CD4-positive, alpha-beta memory T cell (primary cell): ENCODE measurements around the gene SYT13. TPM values are rescaled to one million over a fixed set of nuclear protein-coding genes. Genes with fewer than 3 reads are reported as not detected.

Source experiments
- CTCF ChIA-PET: fragments of 350-600 bp; sonication (Branson Sonifier 250); formaldehyde crosslinking; loops from one replicate; lab custom pipeline; 2021; ENCODE audit warnings: inconsistent platforms; ENCODE audit not compliant: partially characterized antibody; lab: Charles Lee
- POLR2A ChIA-PET: fragments of 350-600 bp; sonication (Branson Sonifier 250); formaldehyde crosslinking; loops from one replicate; lab custom pipeline; 2021; ENCODE audit not compliant: partially characterized antibody; lab: Charles Lee
- DNase-seq, 5 donors: peaks; one replicate each; pipeline versions ENCODE4 v3.0.0 to v3.0.0-alpha.2; 2020 to 2022; ENCODE audit warnings: mixed read lengths in 1 of 5
- H3K27ac ChIP-seq: one replicate; pipeline ENCODE4 v1.7.0; 2013; ENCODE audit warnings: low read depth, low read length
- H3K27me3 ChIP-seq: 2 replicates; pipeline ENCODE4 v1.7.0; 2013; ENCODE audit warnings: mild to moderate bottlenecking, low read length, moderate library complexity; ENCODE audit not compliant: insufficient read depth
- H3K36me3 ChIP-seq: 2 replicates; pipeline ENCODE4 v1.7.0; 2013; ENCODE audit warnings: mild to moderate bottlenecking, low read length, moderate library complexity; ENCODE audit not compliant: insufficient read depth
- H3K4me1 ChIP-seq: 2 replicates; pipeline ENCODE4 v1.7.0; 2013; ENCODE audit warnings: mild to moderate bottlenecking, low read length, moderate library complexity; ENCODE audit not compliant: insufficient read depth
- H3K4me3 ChIP-seq, 2 donors: one replicate each; pipeline ENCODE4 v1.7.0; 2013; ENCODE audit warnings: low read length in 2 of 2, mild to moderate bottlenecking in 1 of 2
- H3K9me3 ChIP-seq, 2 donors: one replicate each; pipeline ENCODE4 v1.7.0; 2013; ENCODE audit warnings: low read length in 2 of 2, control low read depth in 1 of 2; ENCODE audit not compliant: control insufficient read depth in 1 of 2
- H3K27ac Mint-ChIP-seq, 7 donors: one replicate each; pipeline ENCODE4 v1.8.0; 2020 to 2021; ENCODE audit warnings: mixed read lengths in 7 of 7, mild to moderate bottlenecking in 6 of 7, inconsistent platforms in 3 of 7, moderate library complexity in 3 of 7
- H3K27me3 Mint-ChIP-seq, 2 donors: one replicate each; pipeline ENCODE4 v1.8.0; 2020 to 2021; ENCODE audit warnings: mixed read lengths in 2 of 2
- H3K36me3 Mint-ChIP-seq, 2 donors: one replicate each; pipeline ENCODE4 v1.8.0; 2020 to 2021; ENCODE audit warnings: mixed read lengths in 2 of 2, inconsistent platforms in 1 of 2, mild to moderate bottlenecking in 1 of 2
- H3K4me1 Mint-ChIP-seq, 4 donors: one replicate each; pipeline ENCODE4 v1.8.0; 2020 to 2021; ENCODE audit warnings: mixed read lengths in 4 of 4, mild to moderate bottlenecking in 1 of 4
- H3K4me3 Mint-ChIP-seq, 8 donors: one replicate each; pipeline ENCODE4 v1.8.0; 2020 to 2021; ENCODE audit warnings: mixed read lengths in 8 of 8, mild to moderate bottlenecking in 7 of 8, moderate library complexity in 6 of 8, inconsistent platforms in 3 of 8
- H3K9me3 Mint-ChIP-seq, 8 donors: one replicate each; pipeline ENCODE4 v1.8.0; 2020 to 2021; ENCODE audit warnings: mixed read lengths in 8 of 8, mild to moderate bottlenecking in 5 of 8, inconsistent platforms in 3 of 8, moderate library complexity in 1 of 8
- intact Hi-C: fragments of 100-400 bp; cut with micrococcal nuclease; formaldehyde crosslinking; loops from one replicate; pipeline ENCODE4 v1.15.1; 2023
- polyA plus RNA-seq, 2 donors: library from polyadenylated mRNA; unstranded; fragments of 300-500 nt; fragmentation: Illumina TruSeq; gene quantifications; one replicate each; pipeline ENCODE4 v1.2.3, GENCODE V29; 2021
- total RNA-seq, 2 experiments: library from RNA; stranded (reverse); gene quantifications; one replicate each; pipeline ENCODE4 v1.2.3, GENCODE V29; 2021

Gene SYT13
- total and polyA plus RNA-seq, 4 experiments from 2014 or later: not detected

DNA sequence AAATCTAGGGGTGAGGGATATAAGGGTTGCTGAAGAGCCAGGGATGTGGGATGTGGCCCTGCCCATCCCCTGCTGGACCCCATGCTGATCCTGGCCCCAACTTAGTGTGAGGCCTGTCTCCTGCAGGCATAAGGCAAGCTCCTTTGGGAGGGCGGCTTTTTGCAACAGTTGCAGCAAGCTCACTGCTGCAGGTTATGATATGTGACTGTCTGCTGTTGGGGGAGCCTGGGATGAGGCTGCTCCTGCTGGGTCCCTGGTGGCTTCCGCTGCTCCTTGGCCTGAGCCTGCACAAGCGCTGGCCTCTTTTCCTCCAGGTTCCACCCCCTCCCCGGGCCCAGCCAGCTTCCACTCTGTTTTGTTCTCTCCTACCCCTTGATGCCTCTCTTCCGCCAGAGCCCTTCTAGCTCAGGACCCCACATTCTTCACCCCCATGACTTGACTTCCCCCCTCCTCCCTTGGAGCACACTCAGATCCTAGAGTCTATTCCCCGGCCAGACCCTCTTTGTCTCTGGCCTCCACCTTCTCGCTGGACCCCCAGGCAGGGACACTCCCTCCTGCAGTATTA is 35.0 kb upstream of the SYT13 start:
- H3K4me3 Mint-ChIP-seq: no peak overlapping the region
- no peak overlapping the region for H3K27ac Mint-ChIP-seq
- no peak overlapping the region for H3K27ac ChIP-seq
- intact Hi-C loops: no loop called here
- POLR2A ChIA-PET: no interaction called here
- no peaks in the 10 kb centered on the region for H3K36me3 Mint-ChIP-seq
- no peaks in the 10 kb centered on the region for H3K9me3 Mint-ChIP-seq
- peaks cover 18 to 23% of the 10 kb centered on the region in 2 donors for H3K27me3 Mint-ChIP-seq
- H3K27me3 ChIP-seq: no peaks in the 10 kb centered on the region
- H3K4me1 Mint-ChIP-seq: no peaks in the 10 kb centered on the region
- H3K4me1 ChIP-seq: no peaks in the 10 kb centered on the region
- DNase-seq: no peak
- H3K36me3 ChIP-seq: no peaks in the 10 kb centered on the region
- CTCF ChIA-PET: interaction anchor here (1.4 kb wide), 1 partner anchor 210 kb away, joined by 3 read pairs; no protein-coding TSS in a partner anchor
- H3K9me3 ChIP-seq: no peaks in the 10 kb centered on the region
- no peak overlapping the region for H3K4me3 ChIP-seq

DNA sequence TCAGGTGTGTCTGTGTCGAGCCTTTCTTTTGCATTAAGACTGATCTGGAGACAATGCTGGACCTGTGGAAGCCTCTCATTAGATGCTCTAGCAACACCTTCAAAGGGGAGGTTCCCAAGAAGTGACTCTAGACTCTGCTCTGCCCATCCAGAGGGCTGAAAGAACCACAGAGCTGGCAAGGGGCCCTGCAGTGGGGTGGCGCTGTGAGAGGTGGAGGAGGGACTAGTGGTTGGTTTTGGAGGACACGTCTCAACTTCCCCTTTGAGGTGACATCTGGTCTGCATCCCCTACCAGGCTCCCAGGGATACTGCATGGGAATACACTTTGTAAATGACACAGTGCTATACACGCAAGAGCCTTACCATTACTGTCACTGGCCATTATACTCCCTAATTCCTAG is 34.2 kb upstream of the SYT13 start:
- no peaks in the 10 kb centered on the region for H3K9me3 ChIP-seq
- CTCF ChIA-PET: interaction anchor here (1.4 kb wide), 1 partner anchor 209 kb away, joined by 3 read pairs; no protein-coding TSS in a partner anchor

DNA sequence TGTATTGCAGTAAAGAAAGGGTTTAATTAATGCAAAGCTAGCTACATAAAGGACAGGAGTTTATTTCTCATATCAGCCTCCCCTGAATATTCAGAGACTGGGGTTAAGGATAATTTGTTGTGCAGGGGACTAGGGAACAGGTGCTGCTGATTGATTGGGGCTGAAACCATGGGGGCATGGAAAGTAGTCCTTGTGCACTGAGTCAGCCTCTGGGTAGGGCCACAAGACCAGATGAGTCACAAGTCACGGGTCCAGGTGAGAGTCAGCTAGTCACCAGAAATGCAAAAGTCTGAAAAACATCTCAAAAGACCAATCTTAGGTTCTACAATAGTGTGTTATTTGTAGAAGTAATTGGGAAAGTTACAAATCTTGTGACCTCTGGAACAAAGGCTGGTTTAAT is 32.9 kb upstream of the SYT13 start:
- Mint-ChIP-seq H3K27me3 (peaks cover 14 to 15% of the 10 kb centered on the region in 2 donors), H3K27ac (no peak overlapping the region), H3K4me1 (no peaks in the 10 kb centered on the region), H3K36me3 (no peaks in the 10 kb centered on the region), H3K9me3 (no peaks in the 10 kb centered on the region), H3K4me3 (no peak overlapping the region)
- Histone ChIP-seq H3K4me1 (no peaks in the 10 kb centered on the region), H3K36me3 (no peaks in the 10 kb centered on the region), H3K27me3 (no peaks in the 10 kb centered on the region), H3K4me3 (no peak overlapping the region), H3K9me3 (no peaks in the 10 kb centered on the region), H3K27ac (no peak overlapping the region)
- intact Hi-C loops: no loop called here
- DNase-seq: no peak
- ChIA-PET CTCF (interaction anchor here (1.1 kb wide), 1 partner anchor 392 kb away, joined by 3 read pairs; no protein-coding TSS in a partner anchor), POLR2A (no interaction called here)

More for the DNA sequence above, 34.2 kb upstream of the SYT13 start:
- Histone ChIP-seq H3K27me3 (no peaks in the 10 kb centered on the region), H3K4me1 (no peaks in the 10 kb centered on the region), H3K27ac (no peak overlapping the region), H3K4me3 (no peak overlapping the region), H3K36me3 (no peaks in the 10 kb centered on the region)
- intact Hi-C loops: no loop called here
- no peaks in the 10 kb centered on the region for H3K36me3 Mint-ChIP-seq
- H3K4me1 Mint-ChIP-seq: no peaks in the 10 kb centered on the region
- no peak overlapping the region for H3K4me3 Mint-ChIP-seq
- H3K9me3 Mint-ChIP-seq: no peaks in the 10 kb centered on the region
- no peak for DNase-seq
- no peak overlapping the region for H3K27ac Mint-ChIP-seq
- H3K27me3 Mint-ChIP-seq: peaks cover 16 to 20% of the 10 kb centered on the region in 2 donors
- POLR2A ChIA-PET: no interaction called here

- no peak overlapping the region for H3K4me3 ChIP-seq
- Mint-ChIP-seq H3K27ac (no peak overlapping the region), H3K4me3 (no peak overlapping the region), H3K9me3 (no peaks in the 10 kb centered on the region), H3K27me3 (peaks cover 13 to 15% of the 10 kb centered on the region in 2 donors), H3K4me1 (no peaks in the 10 kb centered on the region), H3K36me3 (no peaks in the 10 kb centered on the region)
- intact Hi-C loops: no loop called here
- H3K4me1 ChIP-seq: no peaks in the 10 kb centered on the region
- CTCF ChIA-PET: interaction anchor here (1.1 kb wide), 1 partner anchor 392 kb away, joined by 3 read pairs; no protein-coding TSS in a partner anchor
- H3K27ac ChIP-seq: no peak overlapping the region
- no peak for DNase-seq
- POLR2A ChIA-PET: no interaction called here
- no peaks in the 10 kb centered on the region for H3K27me3 ChIP-seq
- H3K36me3 ChIP-seq: no peaks in the 10 kb centered on the region
- no peaks in the 10 kb centered on the region for H3K9me3 ChIP-seq
These were observed 32.4 kb upstream of the SYT13 start for GRCh38 chr11:45318516-45318915.

DNA sequence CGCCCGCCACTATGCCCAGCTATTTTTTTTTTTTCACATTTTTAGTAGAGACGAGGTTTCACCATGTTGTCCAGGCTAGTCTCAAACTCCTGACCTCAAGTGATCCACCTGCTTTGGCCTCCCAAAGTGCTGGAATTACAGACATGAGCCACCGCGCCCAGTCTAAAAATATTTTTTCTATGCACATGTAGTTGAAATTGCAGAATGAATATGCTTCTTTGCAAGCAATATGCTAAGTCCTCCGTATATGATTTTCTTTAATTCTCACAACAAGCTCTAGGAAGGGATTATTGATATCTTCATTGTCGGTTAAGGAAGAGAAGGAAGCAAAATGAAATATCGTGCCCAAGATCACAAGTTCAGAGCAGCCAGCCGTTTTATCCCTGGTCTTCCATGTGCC is 30.1 kb upstream of the SYT13 start:
- no peak overlapping the region for H3K27ac Mint-ChIP-seq
- Histone ChIP-seq H3K36me3 (no peaks in the 10 kb centered on the region), H3K27ac (no peak overlapping the region), H3K4me1 (no peaks in the 10 kb centered on the region), H3K4me3 (no peak overlapping the region), H3K9me3 (no peaks in the 10 kb centered on the region), H3K27me3 (no peaks in the 10 kb centered on the region)
- H3K4me3 Mint-ChIP-seq: no peak overlapping the region
- H3K4me1 Mint-ChIP-seq: no peaks in the 10 kb centered on the region
- no peaks in the 10 kb centered on the region for H3K36me3 Mint-ChIP-seq
- H3K9me3 Mint-ChIP-seq: no peaks in the 10 kb centered on the region
- CTCF ChIA-PET: no interaction called here
- DNase-seq: no peak
- H3K27me3 Mint-ChIP-seq: peaks cover 9 to 17% of the 10 kb centered on the region in 2 donors
- intact Hi-C loops: no loop called here
- POLR2A ChIA-PET: no interaction called here

GRCh38 chr11:45314900-45315299 is 28.8 kb upstream of the SYT13 start:
- intact Hi-C loops: no loop called here
- Histone ChIP-seq H3K4me3 (no peak overlapping the region), H3K9me3 (no peaks in the 10 kb centered on the region), H3K36me3 (no peaks in the 10 kb centered on the region), H3K27me3 (no peaks in the 10 kb centered on the region), H3K4me1 (no peaks in the 10 kb centered on the region), H3K27ac (no peak overlapping the region)
- H3K27ac Mint-ChIP-seq: no peak overlapping the region
- peaks cover 11 to 17% of the 10 kb centered on the region in 2 donors for H3K27me3 Mint-ChIP-seq
- peaks cover 0 to 4% (median 0%) of the 10 kb centered on the region in 8 donors for H3K9me3 Mint-ChIP-seq
- ChIA-PET CTCF (no interaction called here), POLR2A (no interaction called here)
- DNase-seq: no peak
- no peak overlapping the region for H3K4me3 Mint-ChIP-seq
- H3K4me1 Mint-ChIP-seq: no peaks in the 10 kb centered on the region
- no peaks in the 10 kb centered on the region for H3K36me3 Mint-ChIP-seq

GRCh38 chr11:45313171-45313865 is 27.2 kb upstream of the SYT13 start:
- no peaks in the 10 kb centered on the region for H3K36me3 Mint-ChIP-seq
- no peak overlapping the region for H3K27ac Mint-ChIP-seq
- Histone ChIP-seq H3K36me3 (no peaks in the 10 kb centered on the region), H3K4me1 (no peaks in the 10 kb centered on the region), H3K9me3 (no peaks in the 10 kb centered on the region), H3K27ac (no peak overlapping the region), H3K4me3 (no peak overlapping the region), H3K27me3 (no peaks in the 10 kb centered on the region)
- CTCF ChIA-PET: interaction anchor here (1.9 kb wide), 1 partner anchor 203 kb away, joined by 5 read pairs; no protein-coding TSS in a partner anchor
- H3K27me3 Mint-ChIP-seq: peaks cover 13 to 19% of the 10 kb centered on the region in 2 donors
- no peak for DNase-seq
- POLR2A ChIA-PET: no interaction called here
- intact Hi-C loops: no loop called here
- peaks cover 0 to 4% (median 0%) of the 10 kb centered on the region in 8 donors for H3K9me3 Mint-ChIP-seq
- H3K4me3 Mint-ChIP-seq: no peak overlapping the region
- no peaks in the 10 kb centered on the region for H3K4me1 Mint-ChIP-seq
